HG02981 (cell line): ENCODE results near the gene MPND.
A peak's percentile ranks its signal among the peaks of the same experiment; 100 is the strongest.
"Not testable (repeated sequence)": the region's sequence is repeated elsewhere in the genome, so short reads cannot be mapped to it uniquely, and the experiment has no call there.

ENCODE experiments used
- ATAC-seq: cut with Tn5 transposase; IDR thresholded peaks from one replicate; pipeline ENCODE4 v1.9.1; 2021; ENCODE audit warnings: mild to moderate bottlenecking, moderate library complexity; ENCODE audit not compliant: unreplicated experiment

The MPND gene

GRCh38 chr19:4319067-4319718 lies 24.2 kb upstream of the MPND start:
- ATAC-seq: no peak

- ATAC-seq: no peak
Measured at GRCh38 chr19:4320419-4320818, 22.9 kb upstream of the MPND start.

GRCh38 chr19:4322942-4323665 lies 20.3 kb upstream of the MPND start:
- ATAC-seq: no peak

- ATAC-seq: no peak
Measured at GRCh38 chr19:4323692-4324091, 19.7 kb upstream of the MPND start.

- no peak for ATAC-seq
Measured at GRCh38 chr19:4324228-4324627, 19.1 kb upstream of the MPND start.

- ATAC-seq: no peak
Measured at GRCh38 chr19:4326215-4326836, 17.0 kb upstream of the MPND start.

GRCh38 chr19:4326837-4327251 lies 16.5 kb upstream of the MPND start:
- no peak for ATAC-seq

GRCh38 chr19:4327252-4327876 lies 16.0 kb upstream of the MPND start:
- ATAC-seq: no peak

- ATAC-seq: no peak
Measured at GRCh38 chr19:4327877-4328242, 15.5 kb upstream of the MPND start.

GRCh38 chr19:4328243-4328990 lies 14.9 kb upstream of the MPND start:
- peak; percentile 75 for ATAC-seq

- ATAC-seq: not testable (repeated sequence)
Measured at GRCh38 chr19:4328991-4329681, 14.2 kb upstream of the MPND start.

- ATAC-seq: no peak
Measured at GRCh38 chr19:4329858-4330257, 13.5 kb upstream of the MPND start.

- ATAC-seq: no peak
Measured at GRCh38 chr19:4334929-4335570, 8.3 kb upstream of the MPND start.

GRCh38 chr19:4337906-4338440 lies 5.4 kb upstream of the MPND start:
- no peak for ATAC-seq

- no peak for ATAC-seq
Measured at GRCh38 chr19:4338441-4339355, 4.7 kb upstream of the MPND start, which contains the start of gene STAP2. Gene STAP2, minus strand, starts transcription at chr19:4338827. Its CDS starts 74 bp downstream, at chr19:4338753.

GRCh38 chr19:4342314-4342614 lies 1.1 kb upstream of the MPND start:
- no peak for ATAC-seq

- ATAC-seq: peak; percentile 83
Measured at GRCh38 chr19:4342615-4343369, 570 bp upstream of the MPND start.
